NK-92 treated with Interleukin-12 subunit alpha and Interleukin-12 subunit beta, amount 100 ng/mL, for 24 hours (cell line): ENCODE results near the gene GPATCH2L.
A peak's percentile ranks its signal among the peaks of the same experiment; 100 is the strongest.

ENCODE experiments used
- DNase-seq: peaks from one replicate; lab custom pipeline; 2025; lab: John Stamatoyannopoulos, UW

The GPATCH2L gene

DNA sequence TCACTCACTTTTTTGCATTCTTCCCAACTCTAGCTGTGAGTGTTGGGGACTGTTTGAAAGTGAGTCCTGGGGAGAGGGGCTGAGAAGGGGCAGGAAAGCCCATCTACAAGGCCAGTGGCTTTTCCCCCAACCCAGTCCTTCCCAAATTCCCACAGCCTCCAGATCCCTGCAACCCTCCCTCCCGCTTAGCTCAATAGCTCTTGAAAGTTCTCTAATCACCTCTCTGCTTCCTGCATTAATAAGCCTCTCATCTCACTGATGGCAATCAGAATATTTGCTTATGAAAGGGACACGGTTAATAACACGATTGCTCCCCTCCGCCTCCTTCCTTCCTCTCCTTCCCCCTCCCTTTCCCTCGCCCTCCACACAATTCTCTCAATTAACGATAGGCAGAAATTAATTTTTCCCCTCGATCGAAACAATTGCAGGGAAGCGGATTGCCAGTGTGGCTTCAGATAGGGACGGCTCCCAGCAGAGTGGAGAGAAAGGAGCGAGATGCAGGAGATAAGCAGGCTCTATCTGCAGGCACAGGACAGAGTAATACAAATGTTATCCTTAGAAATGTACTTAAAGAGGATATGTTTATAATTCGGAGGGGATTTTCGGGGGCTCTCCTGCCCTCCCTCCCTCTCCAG lies 15.1 kb upstream of the GPATCH2L start:
- DNase-seq: no peak

DNA sequence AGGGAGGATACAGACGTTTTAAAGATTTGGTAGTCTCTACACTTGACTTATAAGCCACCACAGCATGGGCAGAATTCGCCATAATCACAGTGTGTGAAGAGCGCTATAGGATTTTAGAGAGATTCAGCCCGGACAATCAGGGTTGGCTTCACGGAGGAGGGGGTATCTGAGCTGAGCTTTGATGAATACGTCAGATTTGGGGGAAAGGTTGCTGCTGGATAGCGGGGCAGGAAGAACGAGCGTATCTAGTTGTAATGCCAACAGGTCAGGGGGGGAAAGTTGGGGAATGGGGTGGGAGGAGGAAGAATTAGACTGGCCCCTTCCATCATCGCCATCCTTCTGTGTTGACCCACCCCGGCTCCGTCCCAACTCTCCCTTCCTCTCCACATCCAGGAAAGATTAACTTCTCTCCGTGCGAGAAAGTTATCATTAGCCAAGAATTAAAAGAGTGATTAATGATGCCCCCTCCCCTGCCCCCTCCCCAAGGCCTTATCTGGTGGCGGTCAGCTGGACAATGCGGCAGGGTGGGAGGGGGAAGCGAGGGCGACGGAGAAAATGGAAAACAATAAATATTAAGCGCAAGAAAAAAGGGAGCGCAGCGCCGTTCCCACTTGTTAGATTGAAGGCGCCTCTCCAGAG lies 13.5 kb upstream of the GPATCH2L start:
- DNase-seq: no peak

DNA sequence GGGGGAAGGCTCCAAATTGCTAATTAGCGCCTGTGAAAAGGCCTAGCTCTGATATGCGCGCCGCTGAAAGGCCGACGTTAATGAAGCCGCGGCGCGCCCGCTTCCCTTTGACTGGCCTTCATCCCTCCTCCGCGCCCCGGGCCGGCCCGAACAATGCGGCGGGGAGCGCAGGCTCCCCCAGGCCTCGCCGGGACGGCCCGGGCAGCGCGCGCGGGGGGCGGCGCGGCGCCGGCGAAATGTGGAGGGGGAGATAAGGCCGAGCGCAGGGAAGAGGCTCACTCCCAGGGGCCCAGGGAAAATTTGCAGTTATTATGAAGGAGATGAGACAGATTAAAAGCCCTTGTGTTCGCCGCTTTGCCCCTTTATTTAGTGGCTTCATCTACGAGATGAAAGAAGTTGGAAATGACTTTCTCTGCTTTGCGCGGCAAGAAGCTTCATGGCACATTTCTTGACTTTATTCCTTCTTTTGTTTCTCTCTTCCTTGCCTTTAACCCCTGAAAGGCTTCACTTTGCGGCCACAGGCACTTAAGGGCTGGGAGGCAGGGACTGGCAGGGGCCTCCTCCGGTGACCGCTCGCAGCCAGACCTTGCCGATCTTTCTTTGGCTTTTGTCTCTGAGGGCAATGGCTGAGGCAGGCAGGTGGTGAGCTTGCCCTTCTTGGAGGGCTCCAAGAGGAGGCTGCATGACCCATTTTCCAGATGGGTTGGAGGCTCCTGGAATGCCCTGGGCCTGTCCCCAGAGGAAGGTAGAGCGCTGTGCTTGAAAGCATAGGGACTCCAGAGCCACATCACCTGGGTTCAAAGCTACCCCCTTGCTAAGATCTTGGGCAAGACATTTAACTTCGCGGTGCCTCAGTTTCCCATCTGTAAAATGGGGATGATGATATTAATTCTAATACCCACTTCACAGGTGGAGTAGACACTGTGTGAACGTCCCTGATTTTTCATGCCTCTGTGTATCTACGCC lies 12.7 kb upstream of the GPATCH2L start:
- no peak for DNase-seq

- no peak for DNase-seq
Measured at GRCh38 chr14:76143642-76144041, 8.1 kb upstream of the GPATCH2L start.

- DNase-seq: no peak
Measured at GRCh38 chr14:76146976-76147375, 4.7 kb upstream of the GPATCH2L start.

GRCh38 chr14:76149196-76149595 lies 2.5 kb upstream of the GPATCH2L start:
- no peak for DNase-seq

DNA sequence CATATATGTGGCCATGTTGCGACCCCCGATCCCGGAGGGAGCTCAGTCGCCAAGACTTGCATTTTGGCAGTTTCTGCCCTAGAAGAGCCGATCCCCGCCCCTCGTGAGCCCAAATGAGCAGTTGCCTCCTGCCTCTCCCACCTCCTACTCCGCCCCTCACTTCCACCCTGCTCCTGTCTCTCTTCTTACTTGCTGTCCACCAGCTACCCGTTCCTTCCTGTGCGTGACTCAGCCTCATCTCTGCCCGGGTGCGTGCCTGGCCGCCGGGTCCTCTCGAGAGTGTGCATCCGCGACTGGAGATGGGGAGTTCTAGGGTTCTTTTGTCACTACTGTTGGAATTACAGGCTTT lies 585 bp downstream of the GPATCH2L start:
- DNase-seq: peak; percentile 75

DNA sequence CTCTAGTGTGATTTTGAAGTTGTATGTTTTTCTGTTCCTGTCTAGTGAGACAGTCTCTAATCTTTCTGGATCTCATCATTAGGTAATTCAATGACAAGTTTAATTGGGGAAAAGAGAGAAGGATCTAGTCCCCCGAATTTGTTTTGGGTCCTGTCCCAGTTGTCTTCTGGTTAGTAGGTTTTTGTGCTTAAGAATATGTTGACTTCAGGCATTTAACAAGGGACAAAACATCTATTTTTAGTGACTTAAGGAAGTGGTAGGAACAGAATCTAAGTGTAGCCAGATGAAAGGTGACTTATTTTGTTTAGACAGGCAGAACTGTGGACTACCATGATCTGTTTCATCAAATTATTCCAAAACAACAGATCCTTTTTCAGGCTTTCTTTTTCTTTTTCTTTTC lies 2.2 kb downstream of the GPATCH2L start:
- no peak for DNase-seq

DNA sequence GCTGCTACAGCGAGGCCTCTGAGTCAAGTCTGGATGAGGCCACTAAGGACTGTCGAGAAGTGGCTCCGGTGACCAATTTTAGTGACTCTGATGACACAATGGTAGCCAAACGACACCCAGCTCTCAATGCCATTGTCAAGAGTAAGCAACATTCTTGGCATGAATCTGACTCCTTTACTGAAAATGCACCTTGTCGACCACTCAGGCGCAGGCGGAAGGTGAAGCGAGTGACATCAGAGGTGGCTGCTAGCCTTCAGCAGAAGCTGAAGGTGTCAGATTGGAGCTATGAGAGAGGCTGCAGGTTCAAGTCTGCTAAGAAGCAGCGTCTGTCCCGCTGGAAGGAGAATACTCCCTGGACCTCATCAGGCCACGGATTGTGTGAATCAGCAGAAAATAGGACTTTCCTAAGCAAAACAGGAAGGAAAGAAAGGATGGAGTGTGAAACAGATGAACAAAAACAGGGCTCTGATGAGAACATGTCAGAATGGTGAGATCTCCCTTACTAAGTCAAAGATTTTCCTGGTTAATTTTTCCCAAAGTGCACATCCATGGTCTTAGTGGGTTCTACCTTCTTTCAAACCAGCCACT lies 2.9 kb downstream of the GPATCH2L start:
- no peak for DNase-seq

DNA sequence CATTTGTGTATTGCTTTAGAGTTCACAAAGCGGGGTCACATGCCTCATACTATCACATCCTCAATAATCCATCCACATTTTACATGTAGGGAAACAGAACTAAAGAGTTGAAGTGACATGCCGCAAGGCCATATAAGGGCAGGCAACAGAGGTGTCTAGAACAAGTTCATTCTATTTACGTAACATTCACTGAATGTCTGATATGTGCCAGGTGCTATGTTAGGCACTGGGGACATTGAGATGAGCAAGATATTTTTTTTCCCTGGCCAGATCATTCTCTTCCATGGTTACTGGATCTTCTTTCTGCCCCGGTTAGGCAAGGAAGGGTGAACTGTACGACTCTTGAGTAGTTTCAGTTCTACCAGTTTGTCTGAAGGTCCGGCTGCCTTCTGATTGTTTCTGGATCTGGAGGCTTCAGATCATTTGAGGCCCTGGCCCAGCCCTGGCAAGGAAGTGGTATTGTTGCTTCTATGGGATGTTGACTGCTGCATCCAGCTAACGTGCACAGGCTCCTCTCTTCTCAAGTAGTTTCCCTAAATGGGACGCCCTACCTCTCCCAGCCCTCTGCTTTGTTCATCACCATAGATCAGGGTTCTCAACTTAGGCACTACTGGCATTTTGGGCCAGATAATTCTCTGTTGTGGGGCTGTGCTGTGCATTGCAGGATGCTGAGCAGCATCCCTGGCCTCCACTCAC lies 12.1 kb downstream of the GPATCH2L start:
- no peak for DNase-seq

- DNase-seq: no peak
Measured at GRCh38 chr14:76168531-76168930, 16.8 kb downstream of the GPATCH2L start.

DNA sequence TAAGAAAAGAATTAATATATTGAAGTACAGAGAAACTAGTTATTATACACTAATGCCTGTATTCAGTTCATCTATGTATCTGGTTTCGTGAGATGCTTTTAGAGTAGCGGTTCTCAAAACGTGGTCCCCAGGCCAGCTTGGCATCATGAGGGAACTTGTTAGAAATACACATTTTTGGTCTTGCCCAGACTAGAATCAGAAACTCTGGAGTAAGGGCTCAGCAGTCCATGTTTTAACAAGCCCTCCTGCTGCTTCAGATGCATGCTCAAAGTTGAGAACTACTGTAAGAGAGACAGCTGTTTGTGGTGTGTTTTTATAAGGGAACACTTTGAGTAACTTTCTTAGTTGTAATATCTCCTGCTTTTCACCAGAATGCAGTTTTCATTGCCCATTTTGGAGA lies 18.1 kb downstream of the GPATCH2L start:
- DNase-seq: no peak

- no peak for DNase-seq
Measured at GRCh38 chr14:76174982-76175381, 23.3 kb downstream of the GPATCH2L start.

GRCh38 chr14:76175942-76176341 lies 24.2 kb downstream of the GPATCH2L start:
- no peak for DNase-seq

GRCh38 chr14:76181546-76181945 lies 29.8 kb downstream of the GPATCH2L start:
- no peak for DNase-seq

DNA sequence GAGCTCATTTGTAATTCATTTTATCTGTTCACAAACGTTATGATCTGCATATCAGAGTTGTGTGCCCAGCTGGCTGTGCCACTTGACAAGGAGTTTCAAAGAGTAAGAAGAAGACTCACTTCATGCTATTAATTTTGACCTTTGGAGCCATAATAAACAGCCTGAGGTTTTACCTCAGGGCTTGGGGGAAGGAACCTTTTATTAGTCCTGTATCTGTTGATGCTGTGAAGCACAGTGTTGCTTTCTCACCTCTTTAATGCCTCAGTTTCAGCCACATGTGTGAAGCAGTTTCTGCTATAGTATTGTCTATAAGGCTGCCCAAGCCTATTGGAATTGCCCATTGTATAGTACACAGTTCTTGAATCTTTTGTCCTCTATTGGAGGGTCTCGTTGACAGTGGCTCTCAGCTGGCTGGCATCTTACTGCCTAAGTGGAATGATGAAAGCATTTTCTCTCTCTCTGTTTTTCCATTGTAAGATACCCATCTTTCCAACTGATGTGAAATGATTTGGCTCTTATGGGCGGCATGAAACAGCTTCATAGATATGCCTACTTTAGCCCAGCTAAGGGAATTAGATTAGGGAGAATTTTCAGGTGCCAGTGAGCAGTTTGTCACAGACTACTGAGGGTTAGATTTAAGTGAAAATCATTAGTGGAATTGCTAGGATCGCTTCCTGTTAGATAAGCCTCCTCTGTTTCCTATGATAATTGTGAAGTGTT lies 34.7 kb downstream of the GPATCH2L start:
- DNase-seq: no peak

GRCh38 chr14:76191297-76191696 lies 39.6 kb downstream of the GPATCH2L start:
- no peak for DNase-seq

DNA sequence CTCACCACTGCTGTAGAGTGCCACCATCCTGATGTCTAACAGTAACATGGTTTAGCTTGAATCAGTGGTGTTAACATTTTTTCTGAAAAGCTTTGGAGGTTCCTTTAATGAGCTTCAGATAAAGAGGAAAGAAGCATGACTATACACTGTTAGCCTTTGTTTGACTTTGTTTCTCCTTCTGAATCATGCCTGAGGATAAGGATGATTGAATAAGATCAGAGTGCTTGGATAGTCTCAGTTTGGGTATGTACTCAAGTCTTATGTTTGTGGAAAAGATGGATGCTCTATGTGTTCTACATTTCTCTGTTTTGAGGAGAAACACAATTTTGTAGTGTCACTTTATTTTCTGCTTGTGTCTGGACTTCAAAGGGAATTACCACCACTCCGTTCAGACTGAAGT lies 42.0 kb downstream of the GPATCH2L start:
- no peak for DNase-seq

DNA sequence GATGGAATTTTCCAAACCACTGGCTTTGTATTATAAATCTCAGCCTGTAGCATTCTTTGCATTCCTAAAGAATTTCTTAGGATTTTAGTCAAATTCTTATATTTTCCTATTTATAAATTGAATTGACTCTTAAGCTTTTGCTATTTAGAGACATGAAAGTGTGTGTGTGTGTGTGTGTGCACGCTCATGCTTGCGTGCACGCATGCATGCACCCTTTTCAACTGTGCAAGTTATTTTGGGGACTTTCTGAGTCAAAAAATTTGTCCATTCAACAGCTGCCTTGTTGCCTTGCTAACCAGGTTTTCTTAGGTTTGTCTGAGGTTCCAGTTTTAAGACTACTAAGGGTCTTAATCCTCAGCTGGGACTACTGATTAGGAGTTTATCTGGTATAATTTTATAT lies 42.6 kb downstream of the GPATCH2L start:
- DNase-seq: no peak

GRCh38 chr14:76195003-76195402 lies 43.3 kb downstream of the GPATCH2L start:
- no peak for DNase-seq

GRCh38 chr14:76196980-76197695 lies 45.4 kb downstream of the GPATCH2L start:
- DNase-seq: no peak
